VCaP (cell line): ENCODE results near the gene RGS6.

Source experiments
- H3K27ac ChIP-seq: fragments of 450-650 bp; 2 replicates; pipeline ENCODE4 v1.5.1; 2017
- CTCF ChIP-seq: fragments of 450-650 bp; conservative IDR thresholded peaks from 2 replicates; pipeline ENCODE4 v1.5.1; 2017; ENCODE audit warnings: mild to moderate bottlenecking, moderate library complexity

The RGS6 gene

DNA sequence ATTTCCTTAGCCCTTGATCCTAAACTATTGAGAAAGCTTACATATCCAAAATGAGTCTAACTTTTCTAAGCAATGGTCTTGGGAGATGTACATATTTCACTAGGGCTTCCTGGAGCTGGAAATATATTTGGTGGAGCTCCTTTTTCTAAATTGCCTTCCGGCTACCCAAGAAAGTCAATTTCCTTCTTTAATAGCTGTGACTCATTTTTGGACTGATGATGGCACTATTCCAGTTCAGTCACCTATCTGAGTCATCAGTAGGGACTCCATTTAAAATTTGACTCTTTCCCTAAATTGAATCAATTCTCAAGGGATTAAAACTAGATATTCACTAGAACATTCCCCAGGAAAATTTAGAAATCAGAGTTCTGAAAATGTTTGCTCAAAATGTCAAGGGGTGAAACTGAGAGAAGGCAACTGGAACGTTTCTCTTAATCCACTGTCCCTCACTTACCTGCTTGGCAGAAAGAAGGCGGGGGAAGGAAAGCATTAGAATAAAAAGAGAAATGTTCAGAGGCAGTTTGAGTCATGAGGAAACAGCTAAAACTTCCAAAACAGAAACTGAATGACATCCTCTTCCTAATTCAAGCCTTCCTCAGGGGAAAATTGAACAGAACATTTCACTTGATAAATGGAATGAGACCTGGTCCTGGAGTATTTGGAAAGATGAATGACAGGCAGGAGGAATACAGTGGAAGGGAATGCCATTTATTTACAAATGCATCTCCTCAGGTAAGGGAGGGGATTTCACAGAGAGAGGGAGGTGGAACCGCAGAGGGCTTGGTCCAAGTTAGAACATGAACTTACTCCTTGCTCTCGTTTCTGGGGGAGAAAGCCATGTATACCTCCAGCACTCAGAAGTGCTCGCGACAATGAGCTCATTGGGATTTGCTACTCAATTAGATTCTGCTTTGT, 91.2 kb downstream of the RGS6 start:
- H3K27ac ChIP-seq: no peak overlapping the region
- TF ChIP-seq CTCF: no peak

- TF ChIP-seq CTCF: peak; percentile 70
- H3K27ac ChIP-seq: no peak overlapping the region
These were observed 91.8 kb downstream of the RGS6 start for GRCh38 chr14:72024043-72024407.

DNA sequence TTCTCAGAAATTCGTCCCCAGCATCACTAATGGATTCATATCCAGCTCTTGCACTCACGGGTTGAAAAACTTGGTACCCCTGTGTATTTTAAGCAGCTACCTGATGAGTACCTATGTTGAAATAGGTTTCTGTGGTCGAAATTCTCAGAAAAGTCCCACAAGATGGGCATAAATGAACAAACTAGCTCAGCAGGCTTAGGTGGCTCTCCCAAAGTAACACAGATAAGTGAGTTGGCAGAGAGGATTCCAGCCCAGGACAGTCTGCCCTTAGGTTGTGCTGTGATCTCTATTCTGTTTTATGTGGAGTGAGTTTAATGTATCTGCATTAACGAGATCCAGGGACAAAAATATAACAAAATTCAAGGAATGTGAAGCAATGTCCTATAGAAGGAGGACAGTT, 92.3 kb downstream of the RGS6 start:
- no peak for TF ChIP-seq CTCF
- H3K27ac ChIP-seq: no peak overlapping the region

DNA sequence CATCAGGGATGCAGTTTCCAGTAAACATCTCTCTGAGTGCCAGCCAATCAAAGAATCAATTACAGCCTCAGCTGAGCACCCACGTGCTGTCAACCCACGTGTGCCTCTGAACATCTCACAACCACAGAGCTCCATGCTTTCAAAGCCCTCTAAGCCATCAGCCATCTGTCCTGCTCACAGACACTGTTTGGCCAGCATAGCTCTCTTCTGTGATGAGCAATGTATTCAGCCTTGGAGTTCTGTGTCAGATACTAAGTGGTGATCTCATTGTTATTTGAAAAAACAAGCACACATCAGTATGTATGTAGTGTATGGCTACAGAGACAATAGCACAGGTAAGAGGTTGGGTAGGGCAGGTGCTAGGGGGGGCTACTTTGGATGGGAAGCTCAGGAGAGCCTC, 94.3 kb downstream of the RGS6 start:
- no peak overlapping the region for H3K27ac ChIP-seq
- TF ChIP-seq CTCF: no peak

GRCh38 chr14:72027061-72027460, 94.8 kb downstream of the RGS6 start:
- no peak for TF ChIP-seq CTCF
- H3K27ac ChIP-seq: no peak overlapping the region

DNA sequence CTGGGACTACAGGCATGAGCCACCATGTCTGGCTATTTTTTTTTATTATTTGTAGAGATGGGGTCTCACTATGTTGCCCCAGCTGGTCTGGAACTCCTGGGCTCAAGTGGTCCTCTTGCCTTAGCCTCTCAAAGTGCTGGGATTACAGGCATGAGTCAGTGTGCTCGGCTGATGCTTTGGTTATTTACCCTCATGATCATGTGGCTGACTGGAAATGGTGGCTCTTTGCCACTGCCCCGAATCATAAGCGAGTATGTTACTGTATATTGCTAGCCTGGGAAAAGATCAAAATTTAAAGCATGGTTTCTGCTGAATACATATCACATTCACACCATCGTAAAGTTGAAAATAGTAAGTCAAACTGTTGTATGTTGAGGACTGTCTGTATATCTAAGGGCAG, 101.1 kb downstream of the RGS6 start:
- no peak for TF ChIP-seq CTCF
- H3K27ac ChIP-seq: no peak overlapping the region

- no peak for TF ChIP-seq CTCF
- no peak overlapping the region for H3K27ac ChIP-seq
These were observed 108.3 kb downstream of the RGS6 start for GRCh38 chr14:72040528-72040927.
